ENCODE measurements around the gene SRGAP2.
"Not testable (repeated sequence)": the region's sequence is repeated elsewhere in the genome, so short reads cannot be mapped to it uniquely, and the experiment has no call there.

- not testable (repeated sequence) for TF ChIP-seq EZH2, CTCF (IDR thresholded peaks at IDR 0.05)
These were observed 23.5 kb downstream of the SRGAP2 start for GRCh38 chr1:206226886-206227285.

Data from neural progenitor cell (in vitro differentiated cells).